ENCODE data around the gene MTARC2.

- TF ChIP-seq, protein P1, sequence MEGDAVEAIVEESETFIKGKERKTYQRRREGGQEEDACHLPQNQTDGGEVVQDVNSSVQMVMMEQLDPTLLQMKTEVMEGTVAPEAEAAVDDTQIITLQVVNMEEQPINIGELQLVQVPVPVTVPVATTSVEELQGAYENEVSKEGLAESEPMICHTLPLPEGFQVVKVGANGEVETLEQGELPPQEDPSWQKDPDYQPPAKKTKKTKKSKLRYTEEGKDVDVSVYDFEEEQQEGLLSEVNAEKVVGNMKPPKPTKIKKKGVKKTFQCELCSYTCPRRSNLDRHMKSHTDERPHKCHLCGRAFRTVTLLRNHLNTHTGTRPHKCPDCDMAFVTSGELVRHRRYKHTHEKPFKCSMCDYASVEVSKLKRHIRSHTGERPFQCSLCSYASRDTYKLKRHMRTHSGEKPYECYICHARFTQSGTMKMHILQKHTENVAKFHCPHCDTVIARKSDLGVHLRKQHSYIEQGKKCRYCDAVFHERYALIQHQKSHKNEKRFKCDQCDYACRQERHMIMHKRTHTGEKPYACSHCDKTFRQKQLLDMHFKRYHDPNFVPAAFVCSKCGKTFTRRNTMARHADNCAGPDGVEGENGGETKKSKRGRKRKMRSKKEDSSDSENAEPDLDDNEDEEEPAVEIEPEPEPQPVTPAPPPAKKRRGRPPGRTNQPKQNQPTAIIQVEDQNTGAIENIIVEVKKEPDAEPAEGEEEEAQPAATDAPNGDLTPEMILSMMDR (IDR thresholded peaks at IDR 0.05): peak in 1 of 5 experiments; percentile 36
- TF ChIP-seq EP300 (IDR thresholded peaks at IDR 0.05): peak in 1 of 2 donors; percentile 92
Observed at GRCh38 chr1:220748089-220748934, at the start of gene MTARC2.
